B cell (primary cell): ENCODE data around the gene NPW.

Source experiments
- EZH2 ChIP-seq: IDR thresholded peaks from 2 replicates; pipeline ENCODE4 v1.6.1; 2012; ENCODE audit warnings: borderline replicate concordance, low read depth, mild to moderate bottlenecking, moderate library complexity, low read length; ENCODE audit not compliant: insufficient read depth, poor library complexity, severe bottlenecking
- TF ChIP-seq, protein P1 (sequence below): fragments of 200-600 bp; IDR thresholded peaks from one replicate; pipeline ENCODE4 v1.8.0; 2022; ENCODE audit warnings: antibody characterized with exemption, mild to moderate bottlenecking

DNA sequence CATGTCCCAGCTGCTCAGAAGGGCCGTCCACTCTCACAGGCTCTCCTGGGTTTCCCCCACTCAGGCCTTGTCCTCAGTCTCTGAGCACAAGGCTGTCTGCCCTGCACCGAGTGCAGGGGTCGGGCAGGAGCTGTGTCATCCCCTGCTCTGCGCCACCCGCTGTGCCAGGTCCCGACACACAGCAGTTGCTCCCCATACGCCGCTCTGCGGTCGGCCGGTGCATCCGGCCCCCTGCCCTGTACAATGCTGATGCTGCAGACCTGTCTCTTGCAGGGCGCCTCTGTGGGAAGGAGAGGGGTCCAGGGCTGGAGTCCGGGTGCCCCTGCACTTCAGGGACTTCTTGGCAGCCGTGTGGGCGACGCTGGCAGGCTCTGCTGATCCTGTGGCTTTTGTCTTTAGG lies 34.3 kb downstream of the NPW start:
- TF ChIP-seq, protein P1, sequence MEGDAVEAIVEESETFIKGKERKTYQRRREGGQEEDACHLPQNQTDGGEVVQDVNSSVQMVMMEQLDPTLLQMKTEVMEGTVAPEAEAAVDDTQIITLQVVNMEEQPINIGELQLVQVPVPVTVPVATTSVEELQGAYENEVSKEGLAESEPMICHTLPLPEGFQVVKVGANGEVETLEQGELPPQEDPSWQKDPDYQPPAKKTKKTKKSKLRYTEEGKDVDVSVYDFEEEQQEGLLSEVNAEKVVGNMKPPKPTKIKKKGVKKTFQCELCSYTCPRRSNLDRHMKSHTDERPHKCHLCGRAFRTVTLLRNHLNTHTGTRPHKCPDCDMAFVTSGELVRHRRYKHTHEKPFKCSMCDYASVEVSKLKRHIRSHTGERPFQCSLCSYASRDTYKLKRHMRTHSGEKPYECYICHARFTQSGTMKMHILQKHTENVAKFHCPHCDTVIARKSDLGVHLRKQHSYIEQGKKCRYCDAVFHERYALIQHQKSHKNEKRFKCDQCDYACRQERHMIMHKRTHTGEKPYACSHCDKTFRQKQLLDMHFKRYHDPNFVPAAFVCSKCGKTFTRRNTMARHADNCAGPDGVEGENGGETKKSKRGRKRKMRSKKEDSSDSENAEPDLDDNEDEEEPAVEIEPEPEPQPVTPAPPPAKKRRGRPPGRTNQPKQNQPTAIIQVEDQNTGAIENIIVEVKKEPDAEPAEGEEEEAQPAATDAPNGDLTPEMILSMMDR, result no peak
- TF ChIP-seq EZH2, result no peak
